Kidney epithelial cell (primary cell): ENCODE data around the gene PLPP6. TPM values are rescaled to one million over a fixed set of nuclear protein-coding genes. Genes with fewer than 3 reads are reported as not detected.

Source experiments
- DNase-seq: peaks from one replicate; pipeline ENCODE4 v3.0.0-alpha.2; 2010; ENCODE audit warnings: low read depth
- H3K27me3 ChIP-seq: 2 replicates; pipeline ENCODE4 v1.6.0; 2011; ENCODE audit warnings: low read length; ENCODE audit not compliant: control insufficient read depth, insufficient read depth
- H3K36me3 ChIP-seq: 2 replicates; pipeline ENCODE4 v1.5.1; 2011; ENCODE audit warnings: low read length; ENCODE audit not compliant: control insufficient read depth, insufficient read depth
- H3K4me3 ChIP-seq: 2 replicates; pipeline ENCODE4 v1.5.1; 2011; ENCODE audit warnings: low read depth, mild to moderate bottlenecking, control low read depth, low read length
- total RNA-seq: library from RNA; depleted of rRNA; stranded (reverse); fragments of >200 nt; gene quantifications from 2 replicates; pipeline ENCODE4 v1.2.3, GENCODE V29; 2015
- TF ChIP-seq, protein P1 (sequence below): IDR thresholded peaks from 2 replicates; pipeline ENCODE4 v1.5.1; 2011; ENCODE audit warnings: mild to moderate bottlenecking, moderate library complexity, low read length, control low read depth, inconsistent platforms; ENCODE audit not compliant: insufficient read depth, poor library complexity, severe bottlenecking

Gene PLPP6
- total RNA-seq, 1 donor from 2014 or later: 10.0 TPM

DNA sequence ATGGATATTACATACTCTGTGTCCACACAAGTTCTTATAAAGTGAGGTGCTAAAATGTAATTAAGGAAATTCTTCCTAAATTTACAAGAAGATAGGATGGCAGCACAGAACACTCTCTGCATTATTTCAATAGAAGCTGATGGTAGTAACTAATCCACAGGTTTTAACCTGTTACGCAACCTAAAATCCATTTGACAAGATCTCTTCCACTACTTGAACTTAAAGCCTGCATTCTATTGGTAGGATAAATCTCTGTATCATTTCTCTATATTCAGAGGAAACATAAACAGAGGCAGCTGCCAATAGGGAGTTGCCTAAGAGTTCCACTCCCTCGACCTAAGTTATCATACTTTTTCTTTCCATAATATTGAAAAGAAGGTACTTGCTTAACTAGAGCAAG lies 38.8 kb downstream of the PLPP6 start:
- no peak for DNase-seq
- Histone ChIP-seq H3K27me3 (no peaks in the 10 kb centered on the region), H3K36me3 (no peaks in the 10 kb centered on the region), H3K4me3 (no peak overlapping the region)
- TF ChIP-seq, protein P1, sequence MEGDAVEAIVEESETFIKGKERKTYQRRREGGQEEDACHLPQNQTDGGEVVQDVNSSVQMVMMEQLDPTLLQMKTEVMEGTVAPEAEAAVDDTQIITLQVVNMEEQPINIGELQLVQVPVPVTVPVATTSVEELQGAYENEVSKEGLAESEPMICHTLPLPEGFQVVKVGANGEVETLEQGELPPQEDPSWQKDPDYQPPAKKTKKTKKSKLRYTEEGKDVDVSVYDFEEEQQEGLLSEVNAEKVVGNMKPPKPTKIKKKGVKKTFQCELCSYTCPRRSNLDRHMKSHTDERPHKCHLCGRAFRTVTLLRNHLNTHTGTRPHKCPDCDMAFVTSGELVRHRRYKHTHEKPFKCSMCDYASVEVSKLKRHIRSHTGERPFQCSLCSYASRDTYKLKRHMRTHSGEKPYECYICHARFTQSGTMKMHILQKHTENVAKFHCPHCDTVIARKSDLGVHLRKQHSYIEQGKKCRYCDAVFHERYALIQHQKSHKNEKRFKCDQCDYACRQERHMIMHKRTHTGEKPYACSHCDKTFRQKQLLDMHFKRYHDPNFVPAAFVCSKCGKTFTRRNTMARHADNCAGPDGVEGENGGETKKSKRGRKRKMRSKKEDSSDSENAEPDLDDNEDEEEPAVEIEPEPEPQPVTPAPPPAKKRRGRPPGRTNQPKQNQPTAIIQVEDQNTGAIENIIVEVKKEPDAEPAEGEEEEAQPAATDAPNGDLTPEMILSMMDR: no peak

GRCh38 chr9:4701526-4701925 lies 39.4 kb downstream of the PLPP6 start:
- Histone ChIP-seq H3K4me3 (no peak overlapping the region), H3K36me3 (no peaks in the 10 kb centered on the region), H3K27me3 (no peaks in the 10 kb centered on the region)
- DNase-seq: no peak
- TF ChIP-seq, protein P1: no peak

DNA sequence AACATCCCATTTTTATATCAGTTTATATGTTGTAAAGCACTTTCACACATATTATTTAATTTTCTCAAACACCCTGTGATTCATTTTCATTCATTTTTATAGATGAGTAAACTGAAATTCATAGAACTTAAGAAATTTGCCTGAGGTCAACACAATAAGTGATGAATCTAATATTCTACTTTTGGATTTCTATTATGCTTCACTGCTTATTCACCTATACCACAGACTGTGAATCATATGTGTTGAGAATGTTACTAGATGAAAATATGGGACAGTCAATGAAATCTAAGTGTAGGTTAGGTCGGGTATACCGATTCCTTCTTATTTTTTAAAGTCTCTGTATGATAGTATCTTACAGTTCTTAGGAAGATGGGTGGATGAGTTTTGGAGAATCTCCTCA lies 42.0 kb downstream of the PLPP6 start:
- Histone ChIP-seq H3K36me3 (no peaks in the 10 kb centered on the region), H3K4me3 (no peak overlapping the region), H3K27me3 (no peaks in the 10 kb centered on the region)
- TF ChIP-seq, protein P1: no peak
- no peak for DNase-seq

- TF ChIP-seq, protein P1: no peak
- Histone ChIP-seq H3K4me3 (no peak overlapping the region), H3K27me3 (no peaks in the 10 kb centered on the region), H3K36me3 (no peaks in the 10 kb centered on the region)
- no peak for DNase-seq
Observed at GRCh38 chr9:4706021-4706420, 43.9 kb downstream of the PLPP6 start.

DNA sequence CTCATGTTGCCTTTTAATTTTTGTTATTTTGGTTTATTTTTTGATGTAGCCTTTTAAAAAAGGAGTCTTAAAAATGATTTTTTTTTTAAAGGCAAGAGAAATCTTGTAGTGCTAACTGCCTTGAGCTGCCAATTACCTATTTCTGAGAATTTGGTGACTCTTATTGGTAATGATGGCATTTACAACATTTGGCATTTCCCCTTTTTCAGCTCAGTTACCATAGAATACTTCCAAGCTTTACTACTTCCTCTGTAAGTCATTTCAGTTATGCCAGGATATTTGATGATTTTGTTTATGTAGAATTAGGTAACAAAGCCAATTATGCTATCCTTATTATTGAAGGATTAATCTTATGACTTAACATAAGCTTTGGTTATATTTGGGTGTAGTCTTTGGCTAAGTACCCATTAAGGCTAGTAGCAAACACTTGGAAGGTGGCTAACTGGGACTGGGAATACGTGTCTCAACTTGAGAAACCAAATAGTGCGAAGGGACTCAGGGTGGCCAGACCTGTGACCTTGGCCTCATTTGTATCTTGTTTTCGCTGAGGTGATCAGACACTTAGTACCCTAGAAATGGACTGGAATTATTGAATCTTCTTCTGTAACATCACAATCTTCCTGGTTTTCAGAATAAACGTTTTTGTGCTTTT lies 45.0 kb downstream of the PLPP6 start:
- Histone ChIP-seq H3K27me3 (no peaks in the 10 kb centered on the region), H3K4me3 (no peak overlapping the region), H3K36me3 (no peaks in the 10 kb centered on the region)
- TF ChIP-seq, protein P1: no peak
- no peak for DNase-seq

- Histone ChIP-seq H3K27me3 (no peaks in the 10 kb centered on the region), H3K4me3 (no peak overlapping the region), H3K36me3 (no peaks in the 10 kb centered on the region)
- no peak for DNase-seq
- TF ChIP-seq, protein P1: no peak
Observed at GRCh38 chr9:4709380-4709779, 47.3 kb downstream of the PLPP6 start.
